H1 (cell line): ENCODE results near the gene TSTD2. TPM values are rescaled to one million over a fixed set of nuclear protein-coding genes. Genes with fewer than 3 reads are reported as not detected.

ENCODE experiments used
- ASH2L ChIP-seq: fragments of 200-600, 300-600 bp; sonication (generic); IDR thresholded peaks from one replicate; pipeline ENCODE4 v1.7.1; 2017; ENCODE audit warnings: low read length
- BACH1 ChIP-seq: IDR thresholded peaks from 2 replicates; pipeline ENCODE4 v1.6.1; 2012; ENCODE audit warnings: low read length, improper control_type of control experiment
- CHD7 ChIP-seq: fragments of 300-600 bp; sonication (generic); IDR thresholded peaks from 2 replicates; pipeline ENCODE4 v1.7.1; 2012; ENCODE audit warnings: low read length, moderate library complexity, mild to moderate bottlenecking, inconsistent platforms; ENCODE audit not compliant: insufficient replicate concordance
- GTF2F1 ChIP-seq: IDR thresholded peaks from 2 replicates; pipeline ENCODE4 v1.6.1; 2012; ENCODE audit warnings: low read depth, low read length, improper control_type of control experiment, borderline replicate concordance
- JUN ChIP-seq: IDR thresholded peaks from 2 replicates; pipeline ENCODE4 v1.6.1; 2011; ENCODE audit warnings: low read depth, mild to moderate bottlenecking, improper control_type of control experiment, low read length
- SIX5 ChIP-seq: IDR thresholded peaks from 2 replicates; pipeline ENCODE4 v1.6.1; 2011; ENCODE audit warnings: mild to moderate bottlenecking, low read depth, low read length
- SP1 ChIP-seq: IDR thresholded peaks from 2 replicates; pipeline ENCODE4 v1.6.1; 2011; ENCODE audit warnings: low read depth, low read length
- SP2 ChIP-seq: IDR thresholded peaks from 2 replicates; pipeline ENCODE4 v1.6.1; 2012; ENCODE audit warnings: mild to moderate bottlenecking, low read length, inconsistent platforms
- SRF ChIP-seq: IDR thresholded peaks from 2 replicates; pipeline ENCODE4 v1.6.1; 2011; ENCODE audit warnings: mild to moderate bottlenecking, low read depth, low read length, moderate library complexity
- polyA plus RNA-seq, 7 experiments: library from polyadenylated mRNA; depleted of rRNA in 3 of 7; stranded (reverse) in 5 of 7; unstranded in 2 of 7; fragments of >200 nt in 5 of 7; fragments of 200-250 nt in 2 of 7; gene quantifications; 1 replicate in 5 of 7; 2 replicates in 1 of 7; 4 replicates in 1 of 7; pipeline versions ENCODE4 v1.2.1 to v1.2.3, GENCODE V29; 2011 to 2013; ENCODE audit warnings: missing spikeins in 2 of 7, mixed read lengths in 2 of 7
- total RNA-seq: library from RNA; stranded (reverse); fragmentation: NEBNext Ultra II Directional; extraction: Animal tissue kit (Norgen Biotek cat#: 25700); gene quantifications from 2 replicates; pipeline ENCODE4 v1.2.1, GENCODE V29; 2021

The TSTD2 gene
- total and polyA plus RNA-seq, 2 of the 8 experiments (the other 6 are each of a cell fraction or from before 2014, with no cell fraction given) = 16.1 to 17.5 TPM

- TF ChIP-seq CHD7 (no peak), SRF (no peak), SP2 (no peak), SIX5 (no peak), GTF2F1 (no peak), SP1 (no peak), BACH1 (no peak), JUN (no peak), ASH2L (no peak)
Measured at GRCh38 chr9:97666907-97667686, 33.9 kb upstream of the TSTD2 start (continued).
